HCT116 (cell line): Measurements from ENCODE around the gene ANO10. TPM values are rescaled to one million over a fixed set of nuclear protein-coding genes. Genes with fewer than 3 reads are reported as not detected.

Source experiments
- ATAC-seq: fragments of 200-7000 bp; cut with Tn5 transposase; 2 replicates; pipeline ENCODE4 v1.9.1; 2020; ENCODE audit warnings: mild to moderate bottlenecking, moderate library complexity
- BruUV-seq: library from RNA; stranded (reverse); fragments of 400-500 nt; replicated peaks from 2 replicates; lab custom pipeline; 2021; lab: Mats Ljungman, UMichigan
- CTCF ChIA-PET: fragments of 300-600 bp; sonication (Branson Sonifier 250); formaldehyde crosslinking; loops from one replicate; lab custom pipeline; 2021; ENCODE audit warnings: antibody characterized with exemption; lab: Charles Lee
- POLR2A ChIA-PET: fragments of 300-600, 350-600 bp; sonication (Branson Sonifier 250); formaldehyde crosslinking; loops from one replicate; lab custom pipeline; 2021; ENCODE audit warnings: antibody characterized with exemption; lab: Charles Lee
- RAD21 ChIA-PET, 2 experiments: fragments of 300-600 bp; sonication (Branson Sonifier 250); formaldehyde crosslinking; loops; one replicate each; lab custom pipeline; 2023; ENCODE audit warnings: low total read pairs in 2 of 2; ENCODE audit not compliant: uncharacterized antibody in 2 of 2, unreplicated experiment in 2 of 2, low non-redundant PET in 1 of 2; lab: Charles Lee
- DNase-seq: peaks from one replicate; pipeline ENCODE4 v3.0.0-alpha.2; 2010; ENCODE audit warnings: low read depth, low spot score
- H2AFZ ChIP-seq: fragments of 200-600 bp; shearing (Covaris generic), sonication (generic); 2 replicates; pipeline ENCODE4 v1.6.1; 2017; ENCODE audit warnings: low read depth, mixed run types, mixed read lengths, antibody characterized with exemption, low read length; ENCODE audit not compliant: poor library complexity, severe bottlenecking
- H3K27ac ChIP-seq: 2 replicates; pipeline ENCODE4 v1.5.1; 2012; ENCODE audit warnings: low read depth, low read length
- H3K27me3 ChIP-seq: fragments of 200-600 bp; sonication (generic); 2 replicates; pipeline ENCODE4 v1.6.1; 2016; ENCODE audit warnings: mixed run types, low read length, mixed read lengths; ENCODE audit not compliant: insufficient read depth
- H3K36me3 ChIP-seq, 2 experiments: fragments of 200-500 bp in 1 of 2; fragments of 200-600 bp in 1 of 2; sonication (Bioruptor generic) in 1 of 2; sonication (generic) in 1 of 2; 2 replicates each; pipeline versions ENCODE4 v1.5.1 to v1.6.1; 2014 to 2016; ENCODE audit warnings: low read length in 2 of 2, inconsistent platforms in 1 of 2, mixed read lengths in 1 of 2, mixed run types in 1 of 2; ENCODE audit not compliant: insufficient read depth in 2 of 2, control insufficient read depth in 1 of 2
- H3K4me1 ChIP-seq, 2 experiments: fragments of 200-600 bp in 1 of 2; sonication (generic) in 1 of 2; 2 replicates each; pipeline versions ENCODE4 v1.5.1 to v1.6.1; 2012 to 2017; ENCODE audit warnings: low read length in 2 of 2, inconsistent platforms in 1 of 2, mild to moderate bottlenecking in 1 of 2, mixed read lengths in 1 of 2, mixed run types in 1 of 2, moderate library complexity in 1 of 2; ENCODE audit not compliant: insufficient read depth in 2 of 2, control insufficient read depth in 1 of 2
- H3K4me2 ChIP-seq: fragments of 200-600 bp; sonication (generic); 2 replicates; pipeline ENCODE4 v1.6.1; 2017; ENCODE audit warnings: mixed run types, low read length, mixed read lengths
- H3K4me3 ChIP-seq, 2 experiments: fragments of 200-600 bp in 1 of 2; sonication (generic) in 1 of 2; replicated peaks in 1 of 2; 2 replicates each; pipeline ENCODE4 v1.5.1; 2011 to 2016; ENCODE audit warnings: low read length in 2 of 2, control low read depth in 1 of 2, low read depth in 1 of 2, mild to moderate bottlenecking in 1 of 2, mixed read lengths in 1 of 2, mixed run types in 1 of 2
- H3K79me2 ChIP-seq: fragments of 200-600 bp; sonication (generic); 2 replicates; pipeline ENCODE4 v1.6.1; 2017; ENCODE audit warnings: mild to moderate bottlenecking, mixed run types, low read length, moderate library complexity, mixed read lengths; ENCODE audit not compliant: insufficient read depth
- H3K9ac ChIP-seq: fragments of 200-600 bp; sonication (generic); 2 replicates; pipeline ENCODE4 v1.6.1; 2016; ENCODE audit warnings: low read length, mixed read lengths
- H3K9me2 ChIP-seq: fragments of 200-600 bp; sonication (generic), shearing (Covaris generic); 2 replicates; pipeline ENCODE4 v1.6.1; 2017; ENCODE audit warnings: mixed run types, mild to moderate bottlenecking, moderate library complexity; ENCODE audit not compliant: insufficient read depth
- H3K9me3 ChIP-seq, 2 experiments: fragments of 200-500 bp in 1 of 2; fragments of 200-600 bp in 1 of 2; sonication (Bioruptor generic) in 1 of 2; sonication (generic) in 1 of 2; 2 replicates each; pipeline ENCODE4 v1.6.1; 2014 to 2017; ENCODE audit warnings: low read length in 2 of 2, mixed read lengths in 2 of 2, inconsistent platforms in 1 of 2, low read depth in 1 of 2, mild to moderate bottlenecking in 1 of 2, mixed run types in 1 of 2, moderate library complexity in 1 of 2; ENCODE audit not compliant: control insufficient read depth in 1 of 2, insufficient read depth in 1 of 2
- H4K20me1 ChIP-seq: fragments of 200-600 bp; sonication (generic), shearing (Covaris generic); 2 replicates; pipeline ENCODE4 v1.6.1; 2017; ENCODE audit warnings: mixed run types, mild to moderate bottlenecking, moderate library complexity; ENCODE audit not compliant: insufficient read depth
- FOSL1 ChIP-seq: IDR thresholded peaks from 2 replicates; pipeline ENCODE4 v1.6.1; 2012; ENCODE audit warnings: low read depth
- POLR2A ChIP-seq: IDR thresholded peaks from 2 replicates; pipeline ENCODE4 v1.7.0; 2011; ENCODE audit warnings: borderline replicate concordance; ENCODE audit not compliant: insufficient read depth, insufficient read length; ENCODE audit errors: extremely low read depth
- POLR2AphosphoS5 ChIP-seq: IDR thresholded peaks from 2 replicates; pipeline ENCODE4 v1.6.1; 2011; ENCODE audit warnings: mild to moderate bottlenecking, low read depth, low read length, moderate library complexity
- RAD21 ChIP-seq: IDR thresholded peaks from 2 replicates; pipeline ENCODE4 v1.6.1; 2012; ENCODE audit warnings: low read depth, mild to moderate bottlenecking
- SIN3A ChIP-seq: IDR thresholded peaks from 2 replicates; pipeline ENCODE4 v1.6.1; 2012; ENCODE audit warnings: low read depth
- TCF7L2 ChIP-seq: IDR thresholded peaks from 2 replicates; pipeline ENCODE4 v1.7.0; 2011; ENCODE audit warnings: borderline replicate concordance, inconsistent platforms; ENCODE audit not compliant: insufficient read depth, insufficient read length; ENCODE audit errors: extremely low read depth
- YY1 ChIP-seq: IDR thresholded peaks from 2 replicates; pipeline ENCODE4 v1.6.1; 2011; ENCODE audit warnings: low read length, low read depth, moderate library complexity, mild to moderate bottlenecking; ENCODE audit not compliant: insufficient replicate concordance; ENCODE audit errors: extremely low read depth
- ZBTB33 ChIP-seq: IDR thresholded peaks from 2 replicates; pipeline ENCODE4 v1.6.1; 2011; ENCODE audit warnings: mild to moderate bottlenecking, low read length, moderate library complexity; ENCODE audit not compliant: insufficient replicate concordance; ENCODE audit errors: extremely low read depth
- ZFX ChIP-seq: fragments of 450-650 bp; IDR thresholded peaks from 2 replicates; pipeline ENCODE4 v1.6.1; 2017
- ZNF274 ChIP-seq: fragments of 200-500 bp; sonication (Bioruptor generic); IDR thresholded peaks from 2 replicates; pipeline ENCODE4 v1.6.1; 2014; ENCODE audit warnings: mild to moderate bottlenecking, low read depth, low read length, inconsistent platforms
- intact Hi-C: fragments of 100-400 bp; cut with micrococcal nuclease; formaldehyde crosslinking; loops from 2 replicates; pipeline ENCODE4 v1.10.0; 2022
- total RNA-seq: library from RNA; stranded (reverse); gene quantifications from one replicate; pipeline ENCODE4 v1.2.1, GENCODE V29; 2021; ENCODE audit not compliant: unreplicated experiment

ANO10 gene
- total RNA-seq, 1 experiment from 2014 or later, result 13.3 TPM

GRCh38 chr3:43343185-43343584, 278.6 kb downstream of the ANO10 start:
- Histone ChIP-seq H4K20me1 (no peaks in the 10 kb centered on the region), H3K4me1 (no peaks in the 10 kb centered on the region), H2AFZ (no peak overlapping the region), H3K27ac (no peak overlapping the region), H3K9ac (no peak overlapping the region), H3K27me3 (no peaks in the 10 kb centered on the region), H3K36me3 (peaks cover 4 to 28% of the 10 kb centered on the region in 2 experiments; a peak in 3 of 4 replicates), H3K9me2 (no peaks in the 10 kb centered on the region), H3K79me2 (no peaks in the 10 kb centered on the region), H3K4me2 (no peak overlapping the region), H3K4me3 (no peak overlapping the region), H3K9me3 (peaks cover 0 to 5% of the 10 kb centered on the region in 2 experiments; a peak in 2 of 4 replicates)
- ATAC-seq (no peak), DNase-seq (no peak)
- no TSS peak for BruUV-seq
- CTCF ChIA-PET, result no interaction called here
- intact Hi-C loops, result no loop called here
- TF ChIP-seq ZNF274, result no peak
- no peak for TF ChIP-seq ZBTB33
- TF ChIP-seq TCF7L2, result no peak
- TF ChIP-seq ZFX, result no peak
- no peak for TF ChIP-seq POLR2AphosphoS5
- TF ChIP-seq FOSL1, result no peak
- TF ChIP-seq POLR2A, result no peak
- POLR2A ChIA-PET, result no interaction called here
- RAD21 ChIA-PET, result no interaction called here

GRCh38 chr3:43341788-43342187, 280.0 kb downstream of the ANO10 start:
- Histone ChIP-seq H3K79me2 (no peaks in the 10 kb centered on the region), H3K36me3 (peaks cover 4 to 20% of the 10 kb centered on the region in 2 experiments; a peak in 2 of 4 replicates), H3K27ac (no peak overlapping the region), H3K4me3 (no peak overlapping the region), H3K9ac (no peak overlapping the region), H3K27me3 (no peaks in the 10 kb centered on the region), H3K4me1 (no peaks in the 10 kb centered on the region), H3K4me2 (no peak overlapping the region), H3K9me2 (no peaks in the 10 kb centered on the region)
- ATAC-seq, result no peak
- RAD21 ChIA-PET, result no interaction called here
- POLR2A ChIA-PET, result no interaction called here
- no peak for DNase-seq
- no peak for TF ChIP-seq SIN3A
- no peak for TF ChIP-seq RAD21
- no peak for TF ChIP-seq YY1
- TF ChIP-seq, all 23 proteins: peak for 0
- Histone ChIP-seq H4K20me1 (no peaks in the 10 kb centered on the region), H2AFZ (no peak overlapping the region), H3K9me3 (peaks cover 0 to 5% of the 10 kb centered on the region in 2 experiments; a peak in 2 of 4 replicates)
- BruUV-seq, result no TSS peak
- intact Hi-C loops, result no loop called here
- CTCF ChIA-PET, result no interaction called here
